ENCODE data around the gene HYAL2.

DNA sequence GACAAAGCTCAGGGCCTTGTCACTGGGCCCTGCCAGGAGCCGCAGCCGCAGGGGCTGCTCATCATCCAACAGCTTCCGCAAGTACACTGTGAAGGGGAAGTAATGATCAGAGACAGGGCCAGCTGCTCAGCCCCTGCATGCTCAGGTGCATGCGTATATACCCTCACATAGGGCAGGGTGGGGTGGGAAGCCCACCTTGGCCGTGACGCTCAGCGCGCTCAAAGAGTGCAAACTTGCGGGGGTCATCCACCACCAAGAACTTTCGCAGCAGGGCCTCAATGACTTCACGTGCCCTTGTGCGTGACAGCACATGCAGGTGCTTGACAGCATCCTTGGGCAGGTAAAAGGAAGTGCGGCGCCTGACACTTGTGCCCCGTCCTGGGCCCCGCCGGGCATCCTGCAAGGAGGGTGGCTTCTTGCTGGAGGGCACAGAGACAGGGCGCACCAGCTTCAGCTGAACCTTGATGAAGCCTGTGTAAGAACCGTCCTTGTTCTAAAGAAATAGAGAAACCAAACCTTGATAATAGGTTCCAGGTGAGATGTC, 8.9 kb upstream of the HYAL2 start:
- TF ChIP-seq, protein P1, sequence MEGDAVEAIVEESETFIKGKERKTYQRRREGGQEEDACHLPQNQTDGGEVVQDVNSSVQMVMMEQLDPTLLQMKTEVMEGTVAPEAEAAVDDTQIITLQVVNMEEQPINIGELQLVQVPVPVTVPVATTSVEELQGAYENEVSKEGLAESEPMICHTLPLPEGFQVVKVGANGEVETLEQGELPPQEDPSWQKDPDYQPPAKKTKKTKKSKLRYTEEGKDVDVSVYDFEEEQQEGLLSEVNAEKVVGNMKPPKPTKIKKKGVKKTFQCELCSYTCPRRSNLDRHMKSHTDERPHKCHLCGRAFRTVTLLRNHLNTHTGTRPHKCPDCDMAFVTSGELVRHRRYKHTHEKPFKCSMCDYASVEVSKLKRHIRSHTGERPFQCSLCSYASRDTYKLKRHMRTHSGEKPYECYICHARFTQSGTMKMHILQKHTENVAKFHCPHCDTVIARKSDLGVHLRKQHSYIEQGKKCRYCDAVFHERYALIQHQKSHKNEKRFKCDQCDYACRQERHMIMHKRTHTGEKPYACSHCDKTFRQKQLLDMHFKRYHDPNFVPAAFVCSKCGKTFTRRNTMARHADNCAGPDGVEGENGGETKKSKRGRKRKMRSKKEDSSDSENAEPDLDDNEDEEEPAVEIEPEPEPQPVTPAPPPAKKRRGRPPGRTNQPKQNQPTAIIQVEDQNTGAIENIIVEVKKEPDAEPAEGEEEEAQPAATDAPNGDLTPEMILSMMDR (IDR thresholded peaks at IDR 0.05; ENCODE audit: control extremely low read depth in 1 of 3, insufficient read depth in 1 of 3, low read depth in 1 of 3, low read length in 3 of 3): no peak
- no peak for TF ChIP-seq GTF2F1 (IDR thresholded peaks at IDR 0.05; ENCODE audit: borderline replicate concordance, low read depth, low read length)
- no peak for TF ChIP-seq POLR2AphosphoS5 (IDR thresholded peaks at IDR 0.05; ENCODE audit: low read depth, low read length)
- TF ChIP-seq EP300 (IDR thresholded peaks at IDR 0.05; ENCODE audit: borderline replicate concordance in 1 of 2, low read depth in 2 of 2, low read length in 2 of 2): no peak
- no peak for TF ChIP-seq JUND (IDR thresholded peaks at IDR 0.05; ENCODE audit: low read length)
- TF ChIP-seq, protein P2, sequence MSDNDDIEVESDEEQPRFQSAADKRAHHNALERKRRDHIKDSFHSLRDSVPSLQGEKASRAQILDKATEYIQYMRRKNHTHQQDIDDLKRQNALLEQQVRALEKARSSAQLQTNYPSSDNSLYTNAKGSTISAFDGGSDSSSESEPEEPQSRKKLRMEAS (IDR thresholded peaks at IDR 0.05): no peak
- TF ChIP-seq POLR2A (IDR thresholded peaks at IDR 0.05; ENCODE audit: control extremely low read depth in 1 of 2, low read depth in 2 of 2, low read length in 2 of 2): no peak
- no peak for TF ChIP-seq RXRA (IDR thresholded peaks at IDR 0.05; ENCODE audit: insufficient read depth, low read depth, low read length)
- no peak for TF ChIP-seq KDM5A (IDR thresholded peaks at IDR 0.05; ENCODE audit: low read length)
- TF ChIP-seq, protein P3, sequence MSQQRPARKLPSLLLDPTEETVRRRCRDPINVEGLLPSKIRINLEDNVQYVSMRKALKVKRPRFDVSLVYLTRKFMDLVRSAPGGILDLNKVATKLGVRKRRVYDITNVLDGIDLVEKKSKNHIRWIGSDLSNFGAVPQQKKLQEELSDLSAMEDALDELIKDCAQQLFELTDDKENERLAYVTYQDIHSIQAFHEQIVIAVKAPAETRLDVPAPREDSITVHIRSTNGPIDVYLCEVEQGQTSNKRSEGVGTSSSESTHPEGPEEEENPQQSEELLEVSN (IDR thresholded peaks at IDR 0.05): no peak
- no peak for TF ChIP-seq SRF (IDR thresholded peaks at IDR 0.05; ENCODE audit: low read depth, low read length)
- no peak for TF ChIP-seq FOSL1 (IDR thresholded peaks at IDR 0.05; ENCODE audit: insufficient read depth, low read depth, low read length)
- no peak for TF ChIP-seq RFX5 (IDR thresholded peaks at IDR 0.05; ENCODE audit: borderline replicate concordance, low read depth, low read length)
